ENCODE data around the gene AKT2. TPM values are rescaled to one million over a fixed set of nuclear protein-coding genes. Genes with fewer than 3 reads are reported as not detected.

The AKT2 gene
- total RNA-seq, 1 donor from 2014 or later, result 127 TPM

DNA sequence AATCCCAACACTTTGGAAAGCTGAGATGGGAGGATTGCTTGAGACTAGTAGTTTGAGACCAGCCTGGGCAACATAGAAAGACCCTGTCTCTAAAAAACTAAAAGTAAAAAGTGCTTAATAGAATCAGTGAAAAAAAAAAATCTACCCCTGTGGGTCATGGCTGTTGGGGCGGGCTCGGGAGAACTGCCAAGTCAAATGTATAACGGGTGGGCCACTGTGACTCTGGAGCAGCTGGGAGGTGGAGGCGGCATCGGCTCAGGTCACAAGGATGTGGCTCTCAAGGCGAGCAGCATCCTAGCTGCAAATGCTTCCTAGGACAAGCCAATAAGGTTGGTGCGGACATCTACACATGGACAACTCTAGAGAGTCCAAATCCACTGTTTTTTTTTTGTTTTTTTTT lies 32.2 kb upstream of the AKT2 start:
- Mint-ChIP-seq H3K4me3 (ENCODE audit: unreplicated experiment) (no peak overlapping the region), H3K27ac (ENCODE audit: unreplicated experiment) (no peak overlapping the region), H3K9me3 (ENCODE audit: unreplicated experiment) (no peaks in the 10 kb centered on the region), H3K27me3 (ENCODE audit: low read depth, unreplicated experiment) (no peaks in the 10 kb centered on the region), H3K4me1 (ENCODE audit: low read depth, unreplicated experiment) (no peaks in the 10 kb centered on the region), H3K36me3 (ENCODE audit: low read depth, unreplicated experiment) (peaks cover 9% of the 10 kb centered on the region)
- FAIRE-seq (no peak), DNase-seq (ENCODE audit: low read depth) (no peak)
- TF ChIP-seq, protein P1, sequence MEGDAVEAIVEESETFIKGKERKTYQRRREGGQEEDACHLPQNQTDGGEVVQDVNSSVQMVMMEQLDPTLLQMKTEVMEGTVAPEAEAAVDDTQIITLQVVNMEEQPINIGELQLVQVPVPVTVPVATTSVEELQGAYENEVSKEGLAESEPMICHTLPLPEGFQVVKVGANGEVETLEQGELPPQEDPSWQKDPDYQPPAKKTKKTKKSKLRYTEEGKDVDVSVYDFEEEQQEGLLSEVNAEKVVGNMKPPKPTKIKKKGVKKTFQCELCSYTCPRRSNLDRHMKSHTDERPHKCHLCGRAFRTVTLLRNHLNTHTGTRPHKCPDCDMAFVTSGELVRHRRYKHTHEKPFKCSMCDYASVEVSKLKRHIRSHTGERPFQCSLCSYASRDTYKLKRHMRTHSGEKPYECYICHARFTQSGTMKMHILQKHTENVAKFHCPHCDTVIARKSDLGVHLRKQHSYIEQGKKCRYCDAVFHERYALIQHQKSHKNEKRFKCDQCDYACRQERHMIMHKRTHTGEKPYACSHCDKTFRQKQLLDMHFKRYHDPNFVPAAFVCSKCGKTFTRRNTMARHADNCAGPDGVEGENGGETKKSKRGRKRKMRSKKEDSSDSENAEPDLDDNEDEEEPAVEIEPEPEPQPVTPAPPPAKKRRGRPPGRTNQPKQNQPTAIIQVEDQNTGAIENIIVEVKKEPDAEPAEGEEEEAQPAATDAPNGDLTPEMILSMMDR (IDR thresholded peaks at IDR 0.05; ENCODE audit: insufficient read depth, low read depth, low read length), result no peak
- TF ChIP-seq EZH2 (IDR thresholded peaks at IDR 0.05; ENCODE audit: insufficient read depth, low read length), result no peak
- Histone ChIP-seq H3K4me3 (ENCODE audit: insufficient read depth, low read depth, low read length) (no peak overlapping the region), H4K20me1 (ENCODE audit: insufficient read depth, low read length) (peaks cover 7% of the 10 kb centered on the region), H3K79me2 (ENCODE audit: insufficient read depth, low read length) (no peaks in the 10 kb centered on the region), H3K27ac (ENCODE audit: low read depth, low read length) (no peak overlapping the region), H3K4me2 (ENCODE audit: low read length) (no peak overlapping the region), H3K27me3 (ENCODE audit: insufficient read depth, low read length) (no peaks in the 10 kb centered on the region), H3K9ac (ENCODE audit: low read length) (no peak overlapping the region), H3K4me1 (ENCODE audit: insufficient read depth, low read length) (peaks cover 4% of the 10 kb centered on the region), H3K36me3 (ENCODE audit: insufficient read depth, low read length) (no peaks in the 10 kb centered on the region), H3K9me3 (ENCODE audit: insufficient read depth, low read depth, low read length) (no peaks in the 10 kb centered on the region), H2AFZ (ENCODE audit: low read depth, low read length) (no peak overlapping the region)

DNA sequence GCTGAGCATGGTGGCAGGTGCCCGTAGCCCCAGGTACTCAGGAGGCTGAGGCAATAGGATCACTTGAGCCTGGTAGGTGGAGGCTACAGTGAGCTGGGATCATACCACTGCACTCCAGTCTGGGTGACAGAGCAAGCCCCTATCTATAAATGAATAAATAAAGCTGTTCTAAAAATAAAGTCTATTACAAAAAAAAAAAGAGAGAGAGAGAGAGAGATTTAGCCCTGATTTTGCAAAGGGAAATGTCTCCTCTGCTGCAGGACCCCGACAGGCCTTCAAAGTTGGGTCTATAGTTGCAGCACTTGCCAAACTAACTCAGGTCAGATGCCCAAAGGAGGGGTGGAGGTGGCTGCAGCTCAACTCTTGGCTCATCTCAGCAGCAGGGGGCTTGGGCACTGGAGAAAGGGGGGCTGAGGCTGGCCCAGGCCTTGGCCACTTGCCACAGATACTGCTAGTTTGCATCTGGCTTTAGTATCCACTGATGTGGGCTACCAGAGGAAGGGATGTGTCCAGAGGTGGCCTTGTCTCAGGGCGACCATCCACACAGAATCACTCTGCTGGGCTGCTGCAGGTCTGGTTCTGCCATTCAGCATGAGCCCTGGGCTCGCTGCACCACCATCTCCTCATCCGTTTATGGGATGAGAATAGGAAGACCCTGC lies 30.8 kb upstream of the AKT2 start:
- no peak for TF ChIP-seq EZH2 (IDR thresholded peaks at IDR 0.05; ENCODE audit: insufficient read depth, low read length)
- no peak overlapping the region for H3K9ac ChIP-seq (ENCODE audit: low read length)
- peaks cover 5% of the 10 kb centered on the region for H4K20me1 ChIP-seq (ENCODE audit: insufficient read depth, low read length)
- no peaks in the 10 kb centered on the region for H3K4me1 ChIP-seq (ENCODE audit: insufficient read depth, low read length)
- Mint-ChIP-seq H3K27me3 (ENCODE audit: low read depth, unreplicated experiment) (no peaks in the 10 kb centered on the region), H3K27ac (ENCODE audit: unreplicated experiment) (no peak overlapping the region), H3K4me1 (ENCODE audit: low read depth, unreplicated experiment) (no peaks in the 10 kb centered on the region), H3K9me3 (ENCODE audit: unreplicated experiment) (no peaks in the 10 kb centered on the region), H3K4me3 (ENCODE audit: unreplicated experiment) (no peak overlapping the region), H3K36me3 (ENCODE audit: low read depth, unreplicated experiment) (peaks cover 7% of the 10 kb centered on the region)
- H3K79me2 ChIP-seq (ENCODE audit: insufficient read depth, low read length), result no peaks in the 10 kb centered on the region
- H3K4me3 ChIP-seq (ENCODE audit: insufficient read depth, low read depth, low read length), result no peak overlapping the region
- no peak overlapping the region for H3K27ac ChIP-seq (ENCODE audit: low read depth, low read length)
- FAIRE-seq, result no peak
- H3K27me3 ChIP-seq (ENCODE audit: insufficient read depth, low read length), result no peaks in the 10 kb centered on the region
- no peaks in the 10 kb centered on the region for H3K36me3 ChIP-seq (ENCODE audit: insufficient read depth, low read length)
- no peak overlapping the region for H2AFZ ChIP-seq (ENCODE audit: low read depth, low read length)
- H3K9me3 ChIP-seq (ENCODE audit: insufficient read depth, low read depth, low read length), result no peaks in the 10 kb centered on the region
- DNase-seq (ENCODE audit: low read depth), result no peak
- H3K4me2 ChIP-seq (ENCODE audit: low read length), result no peak overlapping the region

GRCh38 chr19:40314656-40315055 lies 29.5 kb upstream of the AKT2 start:
- Mint-ChIP-seq H3K9me3 (ENCODE audit: unreplicated experiment) (no peaks in the 10 kb centered on the region), H3K27me3 (ENCODE audit: low read depth, unreplicated experiment) (no peaks in the 10 kb centered on the region), H3K4me3 (ENCODE audit: unreplicated experiment) (no peak overlapping the region), H3K4me1 (ENCODE audit: low read depth, unreplicated experiment) (no peaks in the 10 kb centered on the region), H3K36me3 (ENCODE audit: low read depth, unreplicated experiment) (peaks cover 1% of the 10 kb centered on the region), H3K27ac (ENCODE audit: unreplicated experiment) (no peak overlapping the region)
- TF ChIP-seq EZH2 (IDR thresholded peaks at IDR 0.05; ENCODE audit: insufficient read depth, low read length), result no peak
- TF ChIP-seq, protein P1 (IDR thresholded peaks at IDR 0.05; ENCODE audit: insufficient read depth, low read depth, low read length), result no peak
- no peak overlapping the region for H3K9ac ChIP-seq (ENCODE audit: low read length)
- FAIRE-seq, result no peak
- H4K20me1 ChIP-seq (ENCODE audit: insufficient read depth, low read length), result no peaks in the 10 kb centered on the region
- no peak overlapping the region for H2AFZ ChIP-seq (ENCODE audit: low read depth, low read length)
- H3K4me3 ChIP-seq (ENCODE audit: insufficient read depth, low read depth, low read length), result no peak overlapping the region
- no peak overlapping the region for H3K4me2 ChIP-seq (ENCODE audit: low read length)
- H3K79me2 ChIP-seq (ENCODE audit: insufficient read depth, low read length), result no peaks in the 10 kb centered on the region
- no peak overlapping the region for H3K27ac ChIP-seq (ENCODE audit: low read depth, low read length)
- no peak for DNase-seq (ENCODE audit: low read depth)
- no peaks in the 10 kb centered on the region for H3K4me1 ChIP-seq (ENCODE audit: insufficient read depth, low read length)
- H3K9me3 ChIP-seq (ENCODE audit: insufficient read depth, low read depth, low read length), result no peaks in the 10 kb centered on the region
- no peaks in the 10 kb centered on the region for H3K27me3 ChIP-seq (ENCODE audit: insufficient read depth, low read length)
- no peaks in the 10 kb centered on the region for H3K36me3 ChIP-seq (ENCODE audit: insufficient read depth, low read length)
